NCI-H1436 (cell line): ENCODE measurements around the gene GRAMD2A.

Experiments
- DNase-seq: peaks from one replicate; lab custom pipeline; 2025; lab: John Stamatoyannopoulos, UW

Gene GRAMD2A

GRCh38 chr15:72217216-72217615 is 19.6 kb upstream of the GRAMD2A start:
- no peak for DNase-seq

- DNase-seq: no peak
Measured at GRCh38 chr15:72216079-72216478, 18.5 kb upstream of the GRAMD2A start.

GRCh38 chr15:72207558-72208085 is 10.0 kb upstream of the GRAMD2A start:
- DNase-seq: no peak

GRCh38 chr15:72206677-72207000 is 9.1 kb upstream of the GRAMD2A start:
- DNase-seq: no peak

GRCh38 chr15:72205896-72206676 is 8.5 kb upstream of the GRAMD2A start:
- DNase-seq: no peak

- DNase-seq: no peak
Measured at GRCh38 chr15:72205273-72205672, 7.7 kb upstream of the GRAMD2A start.

- DNase-seq: no peak
Measured at GRCh38 chr15:72203507-72203837, 5.9 kb upstream of the GRAMD2A start.

- DNase-seq: no peak
Measured at GRCh38 chr15:72202801-72203506, 5.4 kb upstream of the GRAMD2A start.

- no peak for DNase-seq
Measured at GRCh38 chr15:72202302-72202701, 4.7 kb upstream of the GRAMD2A start.

GRCh38 chr15:72201391-72201921 is 3.9 kb upstream of the GRAMD2A start:
- DNase-seq: no peak

- no peak for DNase-seq
Measured at GRCh38 chr15:72200395-72201237, 3.0 kb upstream of the GRAMD2A start.

- peak; percentile 48 for DNase-seq
Measured at GRCh38 chr15:72199721-72200212, 2.2 kb upstream of the GRAMD2A start.

GRCh38 chr15:72199205-72199515 is 1.6 kb upstream of the GRAMD2A start:
- no peak for DNase-seq

- DNase-seq: peak; percentile 49
Measured at GRCh38 chr15:72198356-72199204, 993 bp upstream of the GRAMD2A start.

- no peak for DNase-seq
Measured at GRCh38 chr15:72197041-72197459, 537 bp downstream of the GRAMD2A start.

- no peak for DNase-seq
Measured at GRCh38 chr15:72196409-72197040, 1.1 kb downstream of the GRAMD2A start.

- no peak for DNase-seq
Measured at GRCh38 chr15:72195101-72195511, 2.5 kb downstream of the GRAMD2A start.

- no peak for DNase-seq
Measured at GRCh38 chr15:72193836-72194396, 3.7 kb downstream of the GRAMD2A start.

- DNase-seq: no peak
Measured at GRCh38 chr15:72192416-72192815, 5.2 kb downstream of the GRAMD2A start.

GRCh38 chr15:72189250-72189902 is 8.2 kb downstream of the GRAMD2A start:
- DNase-seq: no peak
